ENCODE measurements around the gene TAL2.

Gene TAL2

GRCh38 chr9:105662184-105663104 lies at the start of gene TAL2:
Gene TAL2 (plus strand): TSS chr9:105662457. CDS start chr9:105662497, 40 bp downstream.
- no peak for DNase-seq

- DNase-seq: no peak
Observed at GRCh38 chr9:105621001-105621400, 41.3 kb upstream of the TAL2 start.

- DNase-seq: no peak
Observed at GRCh38 chr9:105625088-105625487, 37.2 kb upstream of the TAL2 start.

GRCh38 chr9:105632807-105633206 lies 29.4 kb upstream of the TAL2 start:
- DNase-seq: no peak

- no peak for DNase-seq
Observed at GRCh38 chr9:105633411-105633810, 28.8 kb upstream of the TAL2 start.

- no peak for DNase-seq
Observed at GRCh38 chr9:105636331-105636730, 25.9 kb upstream of the TAL2 start.

GRCh38 chr9:105637787-105638395 lies 24.4 kb upstream of the TAL2 start:
- no peak for DNase-seq

- DNase-seq: no peak
Observed at GRCh38 chr9:105639936-105640335, 22.3 kb upstream of the TAL2 start.

GRCh38 chr9:105643795-105644194 lies 18.5 kb upstream of the TAL2 start:
- no peak for DNase-seq

- DNase-seq: no peak
Observed at GRCh38 chr9:105646879-105647594, 15.2 kb upstream of the TAL2 start.

GRCh38 chr9:105647595-105648349 lies 14.5 kb upstream of the TAL2 start:
- no peak for DNase-seq

- no peak for DNase-seq
Observed at GRCh38 chr9:105651806-105652205, 10.5 kb upstream of the TAL2 start.

- DNase-seq: no peak
Observed at GRCh38 chr9:105656131-105656921, 5.9 kb upstream of the TAL2 start.

GRCh38 chr9:105658351-105658750 lies 3.9 kb upstream of the TAL2 start:
- DNase-seq: no peak

- DNase-seq: no peak
Observed at GRCh38 chr9:105661011-105661410, 1.2 kb upstream of the TAL2 start.

GRCh38 chr9:105663914-105664313 lies 1.7 kb downstream of the TAL2 start:
- no peak for DNase-seq

GRCh38 chr9:105667867-105668266 lies 5.6 kb downstream of the TAL2 start:
- no peak for DNase-seq

GRCh38 chr9:105670315-105670714 lies 8.1 kb downstream of the TAL2 start:
- no peak for DNase-seq

GRCh38 chr9:105670775-105671174 lies 8.5 kb downstream of the TAL2 start:
- no peak for DNase-seq

- DNase-seq: no peak
Observed at GRCh38 chr9:105672711-105673234, 10.5 kb downstream of the TAL2 start.

- DNase-seq: no peak
Observed at GRCh38 chr9:105673850-105674387, 11.7 kb downstream of the TAL2 start.
